RWPE2 (cell line): ENCODE measurements around the gene UBXN2A.

Experiments used
- ATAC-seq: fragments of 200-7000 bp; cut with Tn5 transposase; 3 replicates; pipeline ENCODE4 v1.9.1; 2021; ENCODE audit warnings: low read depth
- DNase-seq: peaks from one replicate; pipeline ENCODE4 v3.0.0-alpha.2; 2020; ENCODE audit warnings: low spot score
- H3K27ac ChIP-seq: fragments of 450-650 bp; 2 replicates; pipeline ENCODE4 v1.5.1; 2017; ENCODE audit warnings: mild to moderate bottlenecking; ENCODE audit not compliant: poor library complexity, severe bottlenecking
- H3K27me3 ChIP-seq: fragments of 250-450 bp; sonication (Bioruptor Pico); 2 replicates; pipeline ENCODE4 v1.5.1; 2021; ENCODE audit warnings: mild to moderate bottlenecking, moderate library complexity; ENCODE audit not compliant: insufficient read depth, poor library complexity, severe bottlenecking
- H3K36me3 ChIP-seq: fragments of 250-450 bp; sonication (Bioruptor Pico); 2 replicates; pipeline ENCODE4 v1.5.1; 2020; ENCODE audit warnings: low read depth, mild to moderate bottlenecking, moderate library complexity
- H3K4me1 ChIP-seq: fragments of 250-450 bp; sonication (Bioruptor Pico); 2 replicates; pipeline ENCODE4 v1.5.1; 2021; ENCODE audit warnings: mild to moderate bottlenecking, moderate library complexity; ENCODE audit not compliant: insufficient read depth, poor library complexity, severe bottlenecking
- H3K4me3 ChIP-seq: fragments of 250-450 bp; sonication (Bioruptor Pico); 2 replicates; pipeline ENCODE4 v1.5.1; 2021; ENCODE audit warnings: mild to moderate bottlenecking, moderate library complexity; ENCODE audit not compliant: severe bottlenecking
- H3K9me3 ChIP-seq: fragments of 250-450 bp; sonication (Bioruptor Pico); 2 replicates; pipeline ENCODE4 v1.5.1; 2021; ENCODE audit warnings: mild to moderate bottlenecking, moderate library complexity; ENCODE audit not compliant: severe bottlenecking
- CTCF ChIP-seq: fragments of 450-650 bp; IDR thresholded peaks from one replicate; pipeline ENCODE4 v1.5.1; 2017; ENCODE audit warnings: mild to moderate bottlenecking, moderate library complexity; ENCODE audit not compliant: poor library complexity, severe bottlenecking

UBXN2A gene

GRCh38 chr2:24007693-24008092, 67.4 kb downstream of the UBXN2A start:
- H3K4me3 ChIP-seq: no peak overlapping the region
- no peaks in the 10 kb centered on the region for H3K9me3 ChIP-seq
- H3K27ac ChIP-seq: no peak overlapping the region
- DNase-seq (no peak), ATAC-seq (no peak)
- no peaks in the 10 kb centered on the region for H3K36me3 ChIP-seq
- no peaks in the 10 kb centered on the region for H3K27me3 ChIP-seq
- TF ChIP-seq CTCF: no peak
- H3K4me1 ChIP-seq: no peaks in the 10 kb centered on the region

- DNase-seq (no peak), ATAC-seq (no peak)
- Histone ChIP-seq H3K36me3 (no peaks in the 10 kb centered on the region), H3K4me3 (no peak overlapping the region), H3K4me1 (no peaks in the 10 kb centered on the region), H3K9me3 (no peaks in the 10 kb centered on the region), H3K27me3 (no peaks in the 10 kb centered on the region), H3K27ac (no peak overlapping the region)
- no peak for TF ChIP-seq CTCF
Measured at GRCh38 chr2:24008672-24009366, 68.6 kb downstream of the UBXN2A start.

- Histone ChIP-seq H3K27me3 (no peaks in the 10 kb centered on the region), H3K36me3 (no peaks in the 10 kb centered on the region), H3K27ac (no peak overlapping the region), H3K4me3 (no peak overlapping the region), H3K9me3 (no peaks in the 10 kb centered on the region), H3K4me1 (peaks cover under 1% of the 10 kb centered on the region)
- TF ChIP-seq CTCF: no peak
- ATAC-seq: no peak
- no peak for DNase-seq
Measured at GRCh38 chr2:24009367-24009679, 69.1 kb downstream of the UBXN2A start.

GRCh38 chr2:24009680-24010476, 69.6 kb downstream of the UBXN2A start, which contains the start of gene MFSD2B:
TSS of gene MFSD2B (plus strand) at chr2:24010085. CDS start at chr2:24010097, 12 bp downstream.
- no peak within 1 kb of the TSS for H3K27ac ChIP-seq
- no peak for DNase-seq
- H3K9me3 ChIP-seq: no peaks in the 10 kb centered on the region
- H3K27me3 ChIP-seq: no peaks in the 10 kb centered on the region
- peak; percentile 45; the same call in 2 of the 3 replicates for ATAC-seq
- peak within 1 kb of the TSS; percentile 18 for H3K4me3 ChIP-seq
- H3K4me1 ChIP-seq: peaks cover 6% of the 10 kb centered on the region
- no peaks in the 10 kb centered on the region for H3K36me3 ChIP-seq
- TF ChIP-seq CTCF: no peak
